Measurements from ENCODE around the gene DDX28. TPM values are rescaled to one million over a fixed set of nuclear protein-coding genes. Genes with fewer than 3 reads are reported as not detected.

Gene DDX28
- total and polyA plus RNA-seq, 4 donors = 7.6 to 11.6 (median 8.4) TPM

- Histone ChIP-seq H3K9me3 (ENCODE audit: control insufficient read depth in 4 of 4, low read length in 3 of 4) (no peaks in the 10 kb centered on the region), H3K36me3 (ENCODE audit: control insufficient read depth in 4 of 4, insufficient read depth in 3 of 4, low read depth in 1 of 4, low read length in 3 of 4) (peaks cover 0 to 21% (median 7%) of the 10 kb centered on the region in 4 donors), H3K4me1 (ENCODE audit: control insufficient read depth in 4 of 4, insufficient read depth in 4 of 4, low read length in 3 of 4) (peaks cover 7 to 29% (median 23%) of the 10 kb centered on the region in 4 donors), H3K27ac (ENCODE audit: low read depth in 1 of 2, low read length in 2 of 2) (no peak overlapping the region), H3K27me3 (ENCODE audit: control insufficient read depth in 4 of 4, insufficient read depth in 4 of 4, low read length in 3 of 4) (no peaks in the 10 kb centered on the region), H3K9ac (ENCODE audit: low read depth in 1 of 2, low read length in 2 of 2) (no peak overlapping the region), H3K4me3 (ENCODE audit: low read depth in 1 of 3, low read length in 3 of 3) (no peak overlapping the region)
- 93% methylated on average over 14 of the region's 14 CpGs for WGBS
- TF ChIP-seq RAD21 (IDR thresholded peaks at IDR 0.05) = no peak
- TF ChIP-seq, protein P1, sequence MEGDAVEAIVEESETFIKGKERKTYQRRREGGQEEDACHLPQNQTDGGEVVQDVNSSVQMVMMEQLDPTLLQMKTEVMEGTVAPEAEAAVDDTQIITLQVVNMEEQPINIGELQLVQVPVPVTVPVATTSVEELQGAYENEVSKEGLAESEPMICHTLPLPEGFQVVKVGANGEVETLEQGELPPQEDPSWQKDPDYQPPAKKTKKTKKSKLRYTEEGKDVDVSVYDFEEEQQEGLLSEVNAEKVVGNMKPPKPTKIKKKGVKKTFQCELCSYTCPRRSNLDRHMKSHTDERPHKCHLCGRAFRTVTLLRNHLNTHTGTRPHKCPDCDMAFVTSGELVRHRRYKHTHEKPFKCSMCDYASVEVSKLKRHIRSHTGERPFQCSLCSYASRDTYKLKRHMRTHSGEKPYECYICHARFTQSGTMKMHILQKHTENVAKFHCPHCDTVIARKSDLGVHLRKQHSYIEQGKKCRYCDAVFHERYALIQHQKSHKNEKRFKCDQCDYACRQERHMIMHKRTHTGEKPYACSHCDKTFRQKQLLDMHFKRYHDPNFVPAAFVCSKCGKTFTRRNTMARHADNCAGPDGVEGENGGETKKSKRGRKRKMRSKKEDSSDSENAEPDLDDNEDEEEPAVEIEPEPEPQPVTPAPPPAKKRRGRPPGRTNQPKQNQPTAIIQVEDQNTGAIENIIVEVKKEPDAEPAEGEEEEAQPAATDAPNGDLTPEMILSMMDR (IDR thresholded peaks at IDR 0.05; ENCODE audit: low read depth, low read length, missing input control) = peak; percentile 8
- no peak for TF ChIP-seq FOXA2 (IDR thresholded peaks at IDR 0.05)
- TF ChIP-seq JUND (IDR thresholded peaks at IDR 0.05) = no peak
- no peak for TF ChIP-seq YY1 (IDR thresholded peaks at IDR 0.05)
- no peak for DNase-seq (ENCODE audit: low spot score)
Observed at GRCh38 chr16:68070806-68071517, 47.9 kb upstream of the DDX28 start.

DNA sequence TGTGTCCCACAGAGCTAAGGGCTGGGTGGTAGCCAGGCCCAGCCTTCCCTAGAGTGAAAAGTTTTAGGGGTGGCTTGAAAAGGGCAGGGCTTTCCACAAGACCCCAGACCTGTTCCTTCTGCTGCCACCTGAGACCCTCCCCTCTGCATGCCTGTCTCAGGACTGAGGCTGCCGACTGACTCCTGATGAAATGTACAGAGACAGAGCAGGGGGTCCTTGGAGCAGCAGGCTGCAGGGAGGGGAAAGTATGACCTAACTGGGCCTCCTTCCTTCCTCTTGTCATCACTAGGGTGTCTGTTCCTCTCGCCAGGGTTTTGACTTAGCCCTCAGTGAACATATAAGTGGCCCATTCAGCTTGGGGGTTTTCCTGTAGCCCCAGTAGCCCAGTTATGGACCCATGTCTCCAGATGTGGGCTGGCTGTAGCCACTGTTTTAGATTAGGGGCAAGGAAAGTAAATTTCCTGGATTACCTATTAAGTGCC lies 47.3 kb upstream of the DDX28 start:
- Histone ChIP-seq H3K36me3 (ENCODE audit: control insufficient read depth in 4 of 4, insufficient read depth in 3 of 4, low read depth in 1 of 4, low read length in 3 of 4) (peaks cover 0 to 19% (median 7%) of the 10 kb centered on the region in 4 donors), H3K27ac (ENCODE audit: low read depth in 1 of 2, low read length in 2 of 2) (no peak overlapping the region), H3K9me3 (ENCODE audit: control insufficient read depth in 4 of 4, low read length in 3 of 4) (no peaks in the 10 kb centered on the region), H3K27me3 (ENCODE audit: control insufficient read depth in 4 of 4, insufficient read depth in 4 of 4, low read length in 3 of 4) (no peaks in the 10 kb centered on the region), H3K9ac (ENCODE audit: low read depth in 1 of 2, low read length in 2 of 2) (peak overlapping the region in 1 of 2 donors; percentile 43), H3K4me1 (ENCODE audit: control insufficient read depth in 4 of 4, insufficient read depth in 4 of 4, low read length in 3 of 4) (peaks cover 4 to 23% (median 17%) of the 10 kb centered on the region in 4 donors), H3K4me3 (ENCODE audit: low read depth in 1 of 3, low read length in 3 of 3) (no peak overlapping the region)
- DNase-seq (ENCODE audit: low spot score) = no peak
- 68% methylated on average over 2 of the region's 2 CpGs for WGBS
- TF ChIP-seq HNF4G (IDR thresholded peaks at IDR 0.05) (no peak), YY1 (IDR thresholded peaks at IDR 0.05) (no peak), FOXA2 (IDR thresholded peaks at IDR 0.05) (no peak), FOXA1 (IDR thresholded peaks at IDR 0.05) (no peak), GABPA (IDR thresholded peaks at IDR 0.05 in 1 of 2, conservative IDR thresholded peaks at IDR 0.05 in 1 of 2) (no peak), JUND (IDR thresholded peaks at IDR 0.05) (no peak), NR2F2 (IDR thresholded peaks at IDR 0.05) (no peak), RXRA (IDR thresholded peaks at IDR 0.05) (no peak), RAD21 (IDR thresholded peaks at IDR 0.05) (no peak), TAF1 (conservative IDR thresholded peaks at IDR 0.05) (no peak), ZBTB33 (IDR thresholded peaks at IDR 0.05) (no peak)
- TF ChIP-seq, protein P1 (IDR thresholded peaks at IDR 0.05; ENCODE audit: low read depth, low read length, missing input control) = no peak
- TF ChIP-seq, protein P2, sequence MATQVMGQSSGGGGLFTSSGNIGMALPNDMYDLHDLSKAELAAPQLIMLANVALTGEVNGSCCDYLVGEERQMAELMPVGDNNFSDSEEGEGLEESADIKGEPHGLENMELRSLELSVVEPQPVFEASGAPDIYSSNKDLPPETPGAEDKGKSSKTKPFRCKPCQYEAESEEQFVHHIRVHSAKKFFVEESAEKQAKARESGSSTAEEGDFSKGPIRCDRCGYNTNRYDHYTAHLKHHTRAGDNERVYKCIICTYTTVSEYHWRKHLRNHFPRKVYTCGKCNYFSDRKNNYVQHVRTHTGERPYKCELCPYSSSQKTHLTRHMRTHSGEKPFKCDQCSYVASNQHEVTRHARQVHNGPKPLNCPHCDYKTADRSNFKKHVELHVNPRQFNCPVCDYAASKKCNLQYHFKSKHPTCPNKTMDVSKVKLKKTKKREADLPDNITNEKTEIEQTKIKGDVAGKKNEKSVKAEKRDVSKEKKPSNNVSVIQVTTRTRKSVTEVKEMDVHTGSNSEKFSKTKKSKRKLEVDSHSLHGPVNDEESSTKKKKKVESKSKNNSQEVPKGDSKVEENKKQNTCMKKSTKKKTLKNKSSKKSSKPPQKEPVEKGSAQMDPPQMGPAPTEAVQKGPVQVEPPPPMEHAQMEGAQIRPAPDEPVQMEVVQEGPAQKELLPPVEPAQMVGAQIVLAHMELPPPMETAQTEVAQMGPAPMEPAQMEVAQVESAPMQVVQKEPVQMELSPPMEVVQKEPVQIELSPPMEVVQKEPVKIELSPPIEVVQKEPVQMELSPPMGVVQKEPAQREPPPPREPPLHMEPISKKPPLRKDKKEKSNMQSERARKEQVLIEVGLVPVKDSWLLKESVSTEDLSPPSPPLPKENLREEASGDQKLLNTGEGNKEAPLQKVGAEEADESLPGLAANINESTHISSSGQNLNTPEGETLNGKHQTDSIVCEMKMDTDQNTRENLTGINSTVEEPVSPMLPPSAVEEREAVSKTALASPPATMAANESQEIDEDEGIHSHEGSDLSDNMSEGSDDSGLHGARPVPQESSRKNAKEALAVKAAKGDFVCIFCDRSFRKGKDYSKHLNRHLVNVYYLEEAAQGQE (IDR thresholded peaks at IDR 0.05) = no peak
- TF ChIP-seq, protein P3, sequence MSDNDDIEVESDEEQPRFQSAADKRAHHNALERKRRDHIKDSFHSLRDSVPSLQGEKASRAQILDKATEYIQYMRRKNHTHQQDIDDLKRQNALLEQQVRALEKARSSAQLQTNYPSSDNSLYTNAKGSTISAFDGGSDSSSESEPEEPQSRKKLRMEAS (IDR thresholded peaks at IDR 0.05) = no peak
